GM12874 (cell line): ENCODE data around the gene ADAP1.

Experiments used
- TF ChIP-seq, protein P1 (sequence below): IDR thresholded peaks from 2 replicates; pipeline ENCODE4 v1.5.1; 2011; ENCODE audit warnings: low read depth, mild to moderate bottlenecking, control low read depth, low read length, moderate library complexity; ENCODE audit not compliant: insufficient read depth

The ADAP1 gene

DNA sequence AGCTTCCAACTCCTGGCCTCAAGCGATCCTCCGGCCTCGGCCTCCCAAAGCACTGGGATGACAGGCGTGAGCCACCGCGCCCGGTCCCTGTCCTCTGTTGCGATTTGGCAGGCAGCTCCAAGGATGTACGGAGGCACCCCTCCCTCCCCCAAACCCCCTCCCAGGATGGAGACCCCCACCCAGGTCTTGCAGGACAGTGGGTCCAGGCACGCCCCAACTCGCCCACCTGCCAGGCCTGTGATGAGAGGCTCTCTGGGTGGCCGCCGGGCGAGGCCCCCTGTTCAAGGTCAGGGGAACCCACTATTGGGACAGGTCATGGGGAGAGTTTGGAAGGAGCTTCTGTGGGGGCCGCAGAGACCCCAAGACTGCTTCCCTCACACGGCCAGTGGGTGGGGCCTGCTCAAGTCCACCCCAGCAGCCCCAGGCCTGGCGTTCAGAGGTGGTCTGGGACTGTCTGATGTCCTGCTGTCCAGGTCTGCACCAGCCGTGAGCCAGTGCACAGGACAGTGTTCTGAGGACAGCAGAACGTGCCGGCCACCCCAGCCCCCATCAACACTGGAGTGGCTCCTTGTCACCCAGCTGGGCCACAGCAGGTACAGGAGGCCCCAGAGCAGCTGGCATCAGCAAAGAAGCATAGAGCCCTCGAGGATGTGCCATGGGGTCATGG lies 2.5 kb downstream of the ADAP1 start:
- TF ChIP-seq, protein P1, sequence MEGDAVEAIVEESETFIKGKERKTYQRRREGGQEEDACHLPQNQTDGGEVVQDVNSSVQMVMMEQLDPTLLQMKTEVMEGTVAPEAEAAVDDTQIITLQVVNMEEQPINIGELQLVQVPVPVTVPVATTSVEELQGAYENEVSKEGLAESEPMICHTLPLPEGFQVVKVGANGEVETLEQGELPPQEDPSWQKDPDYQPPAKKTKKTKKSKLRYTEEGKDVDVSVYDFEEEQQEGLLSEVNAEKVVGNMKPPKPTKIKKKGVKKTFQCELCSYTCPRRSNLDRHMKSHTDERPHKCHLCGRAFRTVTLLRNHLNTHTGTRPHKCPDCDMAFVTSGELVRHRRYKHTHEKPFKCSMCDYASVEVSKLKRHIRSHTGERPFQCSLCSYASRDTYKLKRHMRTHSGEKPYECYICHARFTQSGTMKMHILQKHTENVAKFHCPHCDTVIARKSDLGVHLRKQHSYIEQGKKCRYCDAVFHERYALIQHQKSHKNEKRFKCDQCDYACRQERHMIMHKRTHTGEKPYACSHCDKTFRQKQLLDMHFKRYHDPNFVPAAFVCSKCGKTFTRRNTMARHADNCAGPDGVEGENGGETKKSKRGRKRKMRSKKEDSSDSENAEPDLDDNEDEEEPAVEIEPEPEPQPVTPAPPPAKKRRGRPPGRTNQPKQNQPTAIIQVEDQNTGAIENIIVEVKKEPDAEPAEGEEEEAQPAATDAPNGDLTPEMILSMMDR = no peak

GRCh38 chr7:949021-949934 lies 5.2 kb downstream of the ADAP1 start:
- TF ChIP-seq, protein P1 = no peak

- TF ChIP-seq, protein P1 = no peak
Observed at GRCh38 chr7:947391-948210, 6.9 kb downstream of the ADAP1 start.

- TF ChIP-seq, protein P1 = no peak
Observed at GRCh38 chr7:946256-946996, 8.1 kb downstream of the ADAP1 start.

DNA sequence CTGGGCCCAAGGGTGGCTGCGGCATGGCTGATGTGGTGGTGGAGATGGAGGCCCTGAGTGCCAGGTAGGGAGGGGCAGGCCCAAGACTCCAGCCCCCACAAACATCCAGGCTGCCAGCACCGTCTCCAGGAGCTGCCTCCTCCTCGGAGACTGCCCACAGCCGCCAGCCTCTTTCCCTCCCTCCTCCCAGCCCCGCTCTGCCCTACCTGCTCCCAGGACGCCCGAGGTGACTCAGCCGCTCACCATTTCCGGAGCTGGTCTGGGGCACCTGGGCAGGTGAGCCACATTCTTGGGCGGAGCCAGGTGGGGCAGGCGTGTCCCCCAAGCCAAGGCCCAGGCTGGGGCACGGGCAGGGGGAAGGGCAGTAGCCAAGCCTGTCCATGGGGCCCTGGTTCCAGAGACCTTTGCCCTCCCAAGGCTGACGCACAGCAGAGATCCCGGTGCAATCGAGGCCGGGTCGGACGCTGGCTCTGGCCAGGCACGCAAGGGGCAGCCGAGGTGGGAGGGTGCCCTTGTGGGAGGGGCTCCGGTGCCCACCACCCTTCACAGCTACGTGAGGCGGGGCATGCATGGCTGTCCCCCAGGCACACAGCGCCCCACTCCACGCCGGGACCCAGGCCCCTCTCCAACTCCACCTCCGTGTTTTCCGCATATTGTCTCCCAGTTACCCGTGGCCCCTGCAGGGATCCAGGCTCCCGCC lies 8.8 kb downstream of the ADAP1 start:
- TF ChIP-seq, protein P1 = no peak

GRCh38 chr7:945147-945555 lies 9.3 kb downstream of the ADAP1 start:
- TF ChIP-seq, protein P1 = no peak
